NCI-H526 (cell line): ENCODE measurements around the gene MICAL3.

Source experiments
- DNase-seq, 2 experiments: peaks; one replicate each; lab custom pipeline; 2025; lab: John Stamatoyannopoulos, UW

Gene MICAL3

DNA sequence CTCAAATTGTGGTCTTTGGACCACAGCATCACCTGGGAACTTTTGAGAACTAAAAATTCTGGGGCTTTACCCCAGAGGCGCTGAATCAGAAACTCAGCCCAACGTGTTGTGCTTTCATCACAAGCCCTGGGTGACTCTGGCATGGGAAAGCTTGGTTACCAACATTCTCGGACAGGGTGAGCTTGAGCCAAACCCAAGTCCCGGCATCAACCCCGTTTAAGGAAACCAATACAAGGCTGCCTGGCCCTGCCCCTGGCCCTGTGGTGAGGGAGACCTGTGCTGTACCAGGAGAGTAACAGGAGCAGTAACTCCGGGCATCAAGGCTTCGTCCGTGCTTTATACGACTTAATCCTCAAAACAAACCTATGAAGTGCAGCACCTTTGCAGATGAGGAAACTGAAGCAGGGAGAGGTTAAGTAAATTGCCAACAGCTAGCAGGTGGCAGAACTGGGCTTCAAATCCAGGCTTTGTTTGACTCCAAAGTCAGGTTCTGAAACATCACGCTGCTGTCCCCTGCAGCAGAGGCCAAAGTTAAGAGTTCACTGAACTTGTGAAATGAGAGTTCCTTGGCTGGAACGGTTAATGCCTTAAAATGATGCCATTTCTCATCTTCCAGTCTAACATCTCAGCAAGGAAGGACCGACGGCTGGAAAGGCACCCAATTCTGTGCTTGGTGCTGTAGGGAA, 186.0 kb downstream of the MICAL3 start:
- no peak for DNase-seq

DNA sequence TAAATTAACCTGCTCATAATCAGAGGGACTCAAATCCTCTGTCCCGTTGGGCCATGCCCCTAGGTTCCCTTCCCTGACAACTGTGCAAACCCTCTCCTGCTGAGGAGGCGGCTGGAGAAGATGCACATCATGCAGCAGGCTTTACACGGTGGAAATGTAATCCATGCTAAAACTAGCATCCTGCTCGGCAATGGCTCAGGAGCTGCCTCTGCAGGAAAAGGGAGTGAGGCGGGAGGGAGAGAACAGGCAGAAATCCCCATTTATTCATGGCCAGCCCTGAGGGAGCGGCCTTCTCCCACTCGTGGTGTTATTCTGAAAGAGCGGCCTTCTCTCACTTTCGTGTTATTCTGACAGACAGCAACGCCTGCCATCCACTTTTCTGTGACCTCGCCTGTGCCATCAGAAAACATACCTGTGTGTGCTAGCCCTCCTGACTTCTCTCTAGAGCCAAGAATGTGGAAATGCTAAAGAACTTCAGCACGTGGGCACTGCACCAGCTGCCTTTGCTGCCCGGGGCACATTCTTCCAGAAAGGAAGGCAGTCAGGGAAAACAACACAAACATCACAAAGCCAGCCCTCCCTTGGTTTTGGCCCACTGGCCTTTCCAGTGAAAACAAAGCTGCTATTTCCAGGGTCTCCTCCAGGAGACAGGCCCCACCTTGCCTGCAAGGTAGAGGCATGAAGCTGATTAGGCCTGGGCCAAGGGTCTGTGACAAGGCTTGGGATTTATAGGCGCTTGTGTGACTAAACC, 187.2 kb downstream of the MICAL3 start:
- DNase-seq, result no peak

DNA sequence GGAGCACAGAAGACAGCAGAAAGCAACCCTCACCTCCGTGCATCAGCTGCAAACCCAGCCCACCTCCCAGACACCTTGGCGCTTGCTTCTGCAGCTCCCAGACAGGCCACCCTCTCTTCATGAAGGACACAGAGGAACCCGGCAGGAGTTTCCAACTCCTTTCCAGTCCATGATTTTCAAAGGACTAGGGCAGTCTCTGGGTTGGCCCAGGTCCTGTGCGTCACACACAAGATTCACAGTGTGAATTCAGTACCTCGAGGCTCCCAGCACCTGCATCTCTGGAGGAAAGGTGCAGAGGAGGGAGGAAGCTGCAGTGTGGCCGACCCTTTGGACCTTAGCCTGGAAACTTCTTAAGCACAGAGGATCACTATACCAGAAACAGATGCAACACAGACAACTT, 189.1 kb downstream of the MICAL3 start:
- no peak for DNase-seq

DNA sequence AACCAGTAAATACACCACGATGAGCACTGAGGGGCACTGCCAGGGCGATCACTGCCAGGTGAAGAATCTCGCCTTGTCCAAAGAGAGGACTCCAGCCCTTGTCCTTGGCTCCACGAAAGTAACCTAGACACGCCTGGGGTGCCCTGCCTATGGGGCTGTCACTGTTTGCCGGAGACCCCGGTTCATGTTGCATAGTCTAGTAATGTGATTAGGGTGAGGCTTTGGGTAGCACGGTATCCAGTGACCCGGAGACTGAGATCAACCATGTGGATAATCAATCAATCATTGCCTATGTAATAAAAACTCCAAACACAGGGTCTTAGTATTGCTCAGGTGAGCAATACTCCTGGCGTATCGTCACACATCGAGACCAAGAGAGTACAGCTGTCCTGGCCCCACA, 190.9 kb downstream of the MICAL3 start:
- DNase-seq, result no peak

DNA sequence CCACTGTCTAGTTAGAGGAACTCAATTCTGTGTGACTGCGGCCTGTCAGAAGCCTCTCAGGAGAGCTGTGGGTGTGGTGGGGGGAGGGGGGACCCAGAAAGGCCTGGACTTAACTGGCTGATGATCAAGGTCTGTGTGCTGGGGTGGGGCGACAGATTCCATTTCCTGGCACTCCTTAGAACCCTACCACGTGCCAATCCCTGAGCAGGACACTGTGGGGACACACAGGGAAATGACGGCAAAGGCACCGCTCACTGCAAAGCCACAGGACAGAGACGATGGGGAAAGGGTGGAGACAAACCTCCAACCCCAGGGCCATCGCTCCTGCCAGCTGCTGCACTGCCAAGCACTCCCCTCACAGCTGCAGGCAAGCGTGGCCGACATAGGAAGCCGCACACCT, 191.7 kb downstream of the MICAL3 start:
- no peak for DNase-seq

DNA sequence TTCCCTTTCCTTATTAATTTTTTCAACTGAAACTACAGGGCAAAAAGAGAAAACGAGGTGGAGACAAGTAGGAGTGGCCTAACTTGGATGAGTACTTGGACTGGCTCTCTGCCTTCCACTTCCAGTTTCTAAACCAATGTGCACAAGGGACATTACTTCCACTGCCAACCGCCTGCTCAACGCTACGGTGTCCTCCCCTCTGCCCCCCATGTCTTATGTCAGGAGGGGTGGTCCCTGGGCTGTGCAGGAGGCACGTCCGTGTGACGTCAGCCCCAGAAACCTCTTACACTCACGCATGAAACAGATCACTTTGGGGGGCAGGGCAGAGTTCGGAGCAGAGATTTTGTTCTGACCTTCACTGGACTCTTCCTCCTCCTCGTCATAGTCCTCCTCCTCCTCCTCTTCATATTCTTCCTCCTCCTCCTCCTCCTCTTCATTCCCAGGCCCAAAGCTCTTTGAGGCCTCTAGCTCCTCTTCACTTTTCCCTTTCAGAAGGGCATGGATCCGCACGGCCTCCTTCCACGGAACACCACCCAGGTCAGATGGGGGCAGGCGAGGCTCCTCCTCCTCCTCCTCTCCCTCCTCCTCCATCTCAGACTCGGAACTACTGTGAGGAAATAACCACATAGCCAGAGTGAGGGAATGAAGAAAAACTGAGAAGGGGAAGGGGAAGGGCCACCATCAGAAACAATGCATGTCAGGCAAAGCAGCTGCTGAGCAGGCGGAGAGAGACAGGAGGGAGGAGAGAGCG, 192.7 kb downstream of the MICAL3 start:
- no peak for DNase-seq

DNA sequence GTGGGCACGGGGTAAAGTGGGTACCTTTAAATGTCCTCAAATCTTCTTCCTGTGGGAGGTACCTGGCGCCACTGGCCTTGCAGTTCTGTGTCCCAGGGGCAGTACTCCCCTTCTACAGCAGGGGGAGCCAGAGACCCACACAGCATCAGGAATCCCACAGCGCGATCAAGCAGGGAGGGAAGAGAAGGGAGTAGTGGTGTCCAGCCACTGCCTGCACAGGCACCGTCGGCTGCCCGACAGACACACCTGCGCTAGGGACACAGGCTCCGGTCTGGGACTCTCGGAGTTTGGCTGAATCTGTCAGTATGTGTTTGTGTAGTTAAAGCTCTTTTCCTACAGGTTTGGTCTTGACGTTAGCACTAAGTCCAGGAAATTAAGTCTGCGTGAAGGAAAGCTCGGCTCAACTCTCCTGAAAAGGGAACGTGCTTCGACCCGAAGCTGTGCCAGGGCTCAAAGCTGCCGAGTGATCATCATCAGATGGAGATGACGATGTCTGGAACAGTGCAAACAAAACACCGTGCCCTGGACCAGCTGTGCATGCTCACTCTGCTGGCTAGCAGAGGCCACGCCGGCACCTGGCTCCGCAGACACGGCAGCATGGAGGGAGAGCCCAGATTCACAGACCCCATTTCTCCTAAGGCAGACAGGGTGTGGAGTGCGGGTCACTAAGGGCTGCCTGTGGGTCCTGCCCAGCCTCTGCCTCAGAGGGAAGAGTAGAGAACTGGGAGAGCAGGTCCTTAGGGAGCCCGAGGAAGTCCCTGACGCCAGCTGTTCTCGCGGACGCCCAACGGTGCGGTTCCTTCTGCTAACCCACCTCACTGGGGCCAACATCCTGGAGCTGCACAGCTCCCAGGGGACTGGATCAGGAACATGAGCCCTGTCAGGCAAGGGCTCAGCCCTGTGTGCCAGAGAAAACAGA, 194.1 kb downstream of the MICAL3 start:
- peak; percentile 37 to 79 for DNase-seq

DNA sequence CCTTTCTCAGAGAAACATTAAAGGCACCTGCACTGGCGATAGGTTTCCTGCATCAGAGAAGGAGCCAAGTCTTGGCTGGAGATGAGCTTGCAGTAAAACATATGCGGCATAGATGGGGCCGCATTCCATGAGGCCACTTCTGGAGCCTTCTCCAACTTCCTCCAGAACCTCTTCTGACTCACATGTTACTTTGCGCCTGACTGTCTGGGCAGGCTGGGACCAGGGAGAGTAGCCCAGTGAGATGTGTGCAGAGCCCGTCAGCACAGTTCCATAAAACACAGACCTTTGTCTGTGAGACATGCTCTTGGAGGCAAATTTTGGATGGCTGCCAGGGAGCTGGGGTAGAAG, 194.7 kb downstream of the MICAL3 start:
- no peak for DNase-seq

DNA sequence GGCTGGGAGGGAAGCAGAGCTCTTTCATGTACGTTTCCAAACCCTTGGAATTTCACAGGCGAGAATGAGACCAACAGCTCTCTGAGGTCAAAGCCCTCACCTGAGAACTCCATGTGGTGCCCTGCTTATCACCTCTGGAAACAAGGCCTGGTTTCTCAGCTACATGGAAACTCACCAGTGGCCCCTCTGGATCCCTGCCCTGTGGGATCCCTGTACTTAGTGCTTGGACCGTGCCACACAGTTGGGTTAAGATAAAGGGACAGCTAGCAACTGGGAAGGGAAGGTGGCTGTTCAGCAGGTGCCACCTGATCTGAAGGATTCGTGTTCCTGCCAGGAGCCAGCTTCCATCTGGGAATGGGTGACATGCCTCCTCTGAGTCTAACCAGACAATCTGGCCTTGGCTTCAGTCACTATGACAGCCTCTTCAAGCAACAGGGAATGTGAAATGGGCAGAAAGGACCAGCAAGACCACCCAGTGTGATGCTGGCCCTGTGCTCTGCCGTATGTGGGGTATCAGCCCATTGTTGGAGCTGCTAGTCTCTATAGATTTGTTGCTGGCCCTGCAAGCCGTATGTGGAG, 195.8 kb downstream of the MICAL3 start:
- DNase-seq, result no peak

DNA sequence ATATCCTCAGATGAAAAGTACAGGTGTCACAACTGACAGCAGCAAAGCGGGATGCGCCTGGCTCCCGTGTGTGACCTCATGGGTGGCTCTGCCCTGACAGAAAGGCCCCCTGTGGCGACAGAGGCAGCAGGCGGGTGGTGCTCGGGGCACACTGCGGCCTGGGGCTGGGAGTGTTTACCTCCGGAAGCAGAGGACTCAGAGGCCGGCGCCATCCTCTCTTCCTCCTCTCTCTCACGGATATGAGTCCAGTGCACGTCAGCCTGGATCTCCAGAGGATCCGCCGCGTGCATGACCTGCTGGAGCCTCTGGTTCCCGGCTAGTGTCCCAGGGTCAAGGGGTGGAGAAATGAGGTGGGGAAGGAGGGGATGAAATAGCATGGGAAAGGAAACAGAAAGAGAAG, 196.9 kb downstream of the MICAL3 start:
- DNase-seq, result no peak

DNA sequence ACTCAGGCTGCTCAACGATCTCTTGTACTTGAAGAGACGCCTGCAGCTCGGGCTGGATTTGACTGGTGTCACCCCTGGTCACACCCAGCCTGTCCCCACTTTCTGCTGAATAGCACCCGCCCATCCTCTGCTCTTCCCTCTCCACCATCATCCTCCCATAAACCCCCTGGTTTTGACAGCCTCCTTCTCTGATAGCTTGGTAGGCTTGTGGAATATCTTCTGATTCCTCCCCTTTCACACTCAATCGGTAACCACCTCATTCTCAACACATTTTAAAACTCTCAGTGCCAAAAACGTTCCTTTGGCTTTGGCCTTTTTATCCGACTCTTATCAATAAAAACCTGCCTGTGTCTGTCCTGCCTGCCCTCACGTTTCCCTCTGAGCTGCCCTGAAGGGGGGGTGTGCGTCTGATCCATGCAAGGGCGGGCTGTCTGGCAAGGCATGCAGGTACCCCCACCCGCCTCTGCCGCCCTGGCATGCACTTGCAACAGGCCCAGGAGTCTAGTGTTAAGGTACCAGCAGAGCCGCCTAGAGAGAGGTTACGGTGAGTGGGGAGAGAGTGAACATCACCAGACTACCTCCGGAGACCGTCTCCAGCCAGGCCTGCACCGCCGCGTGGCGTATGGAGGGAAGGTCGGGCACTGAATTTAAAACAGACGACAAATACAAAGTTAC, 198.3 kb downstream of the MICAL3 start:
- DNase-seq, result no peak

DNA sequence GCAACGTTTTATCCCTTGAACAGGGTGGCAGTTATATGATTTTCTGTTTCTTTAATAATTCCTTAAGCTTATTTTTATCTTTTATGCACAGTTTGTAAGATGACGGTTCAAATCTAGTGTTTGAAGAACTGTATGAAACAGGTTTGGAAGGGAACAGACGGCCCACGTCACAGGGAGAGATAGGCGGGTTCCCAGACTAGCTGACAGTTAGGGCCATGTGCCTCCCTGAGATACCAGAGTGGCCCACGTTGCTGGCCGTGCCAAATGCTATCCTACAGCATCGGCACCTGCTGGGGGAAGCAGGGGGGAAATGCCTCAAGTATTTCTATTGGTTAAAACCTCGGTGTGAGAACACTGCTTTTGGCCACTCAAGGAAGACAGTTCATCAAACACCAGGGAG, 199.9 kb downstream of the MICAL3 start:
- no peak for DNase-seq

DNA sequence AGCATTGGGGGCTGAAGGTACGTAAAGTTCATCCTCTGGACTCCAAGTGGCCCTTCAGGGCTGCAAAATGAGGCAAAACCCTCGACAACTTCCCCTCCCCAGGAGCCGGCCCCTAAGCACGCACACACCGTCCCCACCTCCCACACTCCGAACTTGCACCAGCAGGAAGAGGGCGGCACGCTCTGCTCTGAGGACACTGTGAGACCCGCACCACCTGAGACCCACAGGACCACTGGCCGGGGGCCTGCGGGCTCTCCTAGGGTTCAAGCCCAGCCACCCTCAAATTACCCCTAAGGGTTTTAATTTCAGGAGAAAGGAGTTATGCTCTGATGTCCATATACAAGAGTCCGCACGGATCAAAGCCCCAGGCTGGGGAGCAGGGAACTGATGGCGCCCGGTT, 200.4 kb downstream of the MICAL3 start:
- no peak for DNase-seq

DNA sequence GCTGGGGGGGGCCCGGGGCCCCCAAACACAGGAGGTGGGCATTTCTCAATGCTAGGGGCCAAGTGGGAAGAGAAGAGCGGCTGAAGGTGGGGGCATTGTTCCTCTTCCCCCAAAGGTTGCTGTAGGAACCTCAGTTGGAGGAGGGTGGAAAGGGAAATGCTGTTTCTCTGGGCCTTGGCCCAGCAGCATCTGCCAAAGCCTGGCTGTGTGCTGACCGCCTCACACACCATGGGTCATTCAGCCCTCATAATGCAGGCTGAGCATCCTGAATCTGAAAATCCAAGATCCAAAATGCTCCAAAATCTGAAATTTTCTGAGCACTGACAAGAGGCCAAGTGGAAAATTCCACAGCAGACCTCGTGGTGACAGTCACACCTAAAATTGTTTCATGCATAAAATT, 201.1 kb downstream of the MICAL3 start:
- no peak for DNase-seq

DNA sequence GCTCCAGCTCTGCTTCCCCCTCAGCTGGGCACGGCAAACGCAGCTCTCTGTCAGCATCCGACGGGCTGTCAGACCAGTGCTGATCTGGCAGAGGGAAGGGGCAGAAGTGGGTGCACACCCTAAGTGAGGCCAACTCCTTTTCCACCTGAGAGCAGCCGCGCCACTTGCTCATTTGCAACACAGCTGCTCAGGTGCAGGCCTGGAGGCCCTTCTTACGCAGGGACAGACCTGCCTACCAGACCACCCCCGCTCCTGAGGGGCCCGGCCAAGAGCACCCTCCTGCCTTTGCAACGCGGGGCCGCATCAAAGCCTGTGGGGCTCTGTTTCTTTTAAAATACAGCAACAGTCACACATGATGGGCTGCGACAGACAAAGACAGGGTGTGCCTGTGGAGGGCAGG, 202.3 kb downstream of the MICAL3 start:
- no peak for DNase-seq

DNA sequence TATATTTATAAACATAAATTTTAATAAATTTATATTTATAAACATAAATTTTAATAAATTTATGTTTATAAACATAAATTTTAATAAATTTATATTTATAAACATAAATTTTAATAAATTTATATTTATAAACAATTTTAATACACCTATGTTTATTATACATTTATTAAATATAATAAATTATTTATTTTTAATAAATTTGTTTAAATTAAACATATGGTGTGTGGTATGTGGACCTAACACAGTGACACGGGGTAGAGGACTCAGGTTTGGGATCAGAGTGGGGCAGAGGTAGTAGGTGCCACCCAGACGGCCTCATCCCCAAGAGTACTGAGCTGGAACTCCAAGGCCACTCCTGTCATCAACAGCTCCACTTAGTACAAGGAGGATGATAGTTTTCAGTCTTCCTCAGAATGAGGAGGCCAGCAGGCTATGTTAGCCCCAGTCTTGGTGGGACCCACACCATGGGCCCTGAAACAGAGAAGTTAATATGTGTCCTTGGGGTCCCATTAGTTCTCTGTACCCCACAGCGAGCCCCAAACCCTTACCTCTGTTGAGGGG, 203.4 kb downstream of the MICAL3 start:
- no peak for DNase-seq

DNA sequence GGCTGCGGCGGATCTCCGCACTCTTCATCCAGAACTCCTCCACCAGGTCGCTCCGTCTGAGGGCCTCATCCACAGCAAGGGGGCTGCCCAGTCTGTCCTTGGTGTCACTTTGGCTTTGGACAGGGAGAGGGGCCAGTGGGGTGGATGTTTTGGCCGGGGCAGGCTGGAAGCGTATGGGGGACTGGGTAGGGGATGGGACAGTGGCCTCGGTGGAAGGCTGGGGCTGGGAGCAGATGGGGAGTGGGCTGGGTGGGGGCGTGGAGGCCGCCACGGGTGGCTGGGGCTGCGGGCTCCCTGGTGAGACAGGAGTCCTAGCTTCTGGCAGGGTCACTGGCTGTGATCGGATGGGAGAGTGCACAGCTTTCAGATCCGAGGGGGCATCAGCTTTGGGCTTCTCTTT, 205.7 kb downstream of the MICAL3 start:
- no peak for DNase-seq

DNA sequence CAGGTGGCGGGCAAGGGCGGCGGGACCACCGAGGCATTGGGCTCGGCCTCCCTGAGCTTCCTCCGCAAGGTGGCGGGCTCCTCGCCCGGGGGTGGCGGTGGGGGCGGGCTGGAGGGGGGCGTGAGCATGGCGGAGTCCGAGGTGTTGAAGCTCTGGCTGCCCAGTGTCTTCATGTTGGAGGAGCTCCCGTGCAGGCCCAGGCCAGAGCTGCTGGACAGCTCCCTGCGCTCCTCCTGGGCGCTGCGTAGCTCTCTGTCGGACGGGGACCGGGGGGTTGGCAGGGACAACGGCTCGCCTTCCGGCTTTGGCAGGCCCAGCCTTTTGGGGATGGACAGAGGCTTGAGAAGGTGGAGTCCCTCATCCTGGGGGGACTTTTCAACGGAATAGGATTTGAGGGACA, 206.2 kb downstream of the MICAL3 start:
- DNase-seq, result no peak

DNA sequence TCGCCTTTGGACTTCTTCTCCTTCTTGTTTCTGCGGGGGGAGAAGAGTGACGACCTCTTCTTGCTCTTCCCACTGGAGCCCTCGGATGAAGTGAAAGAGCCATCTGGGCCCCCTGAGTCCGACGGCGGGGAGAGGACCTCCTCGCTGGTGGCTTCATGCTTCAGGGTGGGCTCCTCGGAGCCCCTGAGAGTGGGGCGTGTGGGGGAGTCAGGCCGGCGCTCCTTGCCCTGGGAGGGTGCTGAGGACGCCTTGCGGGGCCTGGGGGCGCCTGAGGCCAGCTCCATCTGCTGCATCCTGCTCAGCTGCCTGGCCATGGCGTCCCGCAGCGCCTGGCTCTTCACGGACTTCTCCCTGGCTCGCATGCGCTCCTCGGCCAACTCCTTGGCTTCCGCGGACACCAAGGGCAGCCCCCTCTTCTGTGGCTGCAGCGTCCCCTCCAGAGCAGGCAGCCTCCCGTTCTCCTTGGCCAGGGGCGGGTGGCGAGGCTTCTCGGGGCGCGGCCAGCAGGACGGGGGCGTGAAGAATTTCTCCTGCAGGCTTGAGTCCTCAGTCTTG, 206.8 kb downstream of the MICAL3 start:
- DNase-seq, result no peak

DNA sequence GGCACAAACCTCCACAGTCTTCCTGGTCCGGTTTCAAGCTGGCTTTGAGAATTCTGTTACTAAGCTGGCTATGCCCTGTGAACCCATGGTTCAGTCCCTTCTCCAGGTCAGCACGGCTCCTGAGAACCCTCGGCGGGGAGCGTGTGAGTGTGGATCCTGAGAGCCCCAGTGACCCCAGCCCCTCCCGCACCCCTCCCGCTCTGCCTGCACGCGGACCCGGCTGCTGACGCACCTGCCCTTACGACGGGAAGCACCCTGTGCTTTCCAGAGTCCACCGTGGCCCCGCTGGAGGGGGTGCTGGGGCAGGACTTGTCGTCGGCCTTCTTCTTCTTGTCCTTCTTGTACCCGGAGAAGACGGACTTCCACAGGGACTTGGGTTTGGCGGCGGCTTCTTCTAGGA, 207.3 kb downstream of the MICAL3 start:
- DNase-seq, result no peak

DNA sequence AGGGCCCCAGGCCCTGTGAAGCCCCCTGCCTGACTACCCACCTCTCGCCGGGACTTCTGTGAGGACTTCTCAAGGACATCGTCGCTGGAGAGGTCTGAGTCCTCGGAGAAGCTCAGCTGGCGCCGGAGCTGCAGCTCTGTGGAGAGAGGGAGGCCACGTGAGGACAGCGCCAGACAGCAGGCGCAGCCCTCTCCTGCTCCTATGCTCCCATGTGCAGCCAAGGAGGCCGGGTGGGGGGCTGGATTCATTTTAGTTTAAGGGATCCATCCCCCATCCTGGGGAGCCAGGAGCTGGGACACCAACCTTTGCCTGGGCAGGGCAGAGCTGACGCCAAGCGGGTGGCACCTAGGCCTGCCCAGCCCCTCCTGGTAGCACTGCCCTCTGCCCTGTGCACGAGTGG, 207.7 kb downstream of the MICAL3 start:
- DNase-seq, result no peak
